HepG2 (cell line): ENCODE results near the gene RAE1. TPM values are rescaled to one million over a fixed set of nuclear protein-coding genes. Genes with fewer than 3 reads are reported as not detected.

ENCODE experiments used
- AHR ChIP-seq: IDR thresholded peaks from 2 replicates; pipeline ENCODE4 v1.6.1; 2018; ENCODE audit warnings: missing genetic modification reagents, missing compliant biosample characterization
- ATAD3A ChIP-seq: sonication (generic); formaldehyde crosslinking; IDR thresholded peaks from 2 replicates; pipeline ENCODE4 v1.4.0; 2020; ENCODE audit warnings: missing genetic modification reagents
- CSRNP1 ChIP-seq: sonication (generic); formaldehyde crosslinking; IDR thresholded peaks from 2 replicates; pipeline ENCODE4 v1.8.1; 2023; ENCODE audit warnings: mild to moderate bottlenecking, missing genetic modification reagents
- EP300 ChIP-seq, 3 experiments: sonication (generic) in 1 of 3; formaldehyde crosslinking in 1 of 3; IDR thresholded peaks; 2 replicates each; pipeline versions ENCODE4 v1.5.1 to v1.6.1; 2011 to 2020; ENCODE audit warnings: low read depth in 2 of 3, low read length in 2 of 3, borderline replicate concordance in 1 of 3, improper control_type of control experiment in 1 of 3, mild to moderate bottlenecking in 1 of 3, missing genetic modification reagents in 1 of 3, moderate library complexity in 1 of 3
- GLMP ChIP-seq: sonication (generic); formaldehyde crosslinking; IDR thresholded peaks from 2 replicates; pipeline ENCODE4 v1.9.0; 2021; ENCODE audit warnings: missing genetic modification reagents, mild to moderate bottlenecking, borderline replicate concordance
- IKZF1 ChIP-seq: fragments of 450-650 bp; IDR thresholded peaks from 2 replicates; pipeline ENCODE4 v1.7.1; 2016
- IRF9 ChIP-seq: sonication (generic); formaldehyde crosslinking; IDR thresholded peaks from 2 replicates; pipeline ENCODE4 v1.8.0; 2022; ENCODE audit warnings: missing genetic modification reagents, mild to moderate bottlenecking, borderline replicate concordance
- KAT2B ChIP-seq: fragments of 150-350 bp; IDR thresholded peaks from 2 replicates; pipeline ENCODE4 v1.6.1; 2014; ENCODE audit warnings: low read depth, low read length, borderline replicate concordance
- MED13 ChIP-seq: sonication (generic); formaldehyde crosslinking; IDR thresholded peaks from 2 replicates; pipeline ENCODE4 v1.5.0; 2020; ENCODE audit warnings: missing genetic modification reagents
- MLLT10 ChIP-seq: sonication (generic); formaldehyde crosslinking; IDR thresholded peaks from 2 replicates; pipeline ENCODE4 v1.4.0; 2020; ENCODE audit warnings: missing genetic modification reagents
- PAWR ChIP-seq: sonication (generic); formaldehyde crosslinking; IDR thresholded peaks from 2 replicates; pipeline ENCODE4 v1.4.0; 2020; ENCODE audit warnings: missing genetic modification reagents, mild to moderate bottlenecking, borderline replicate concordance
- RAD51 ChIP-seq: fragments of 450-650 bp; IDR thresholded peaks from 2 replicates; pipeline ENCODE4 v1.6.1; 2016; ENCODE audit warnings: borderline replicate concordance
- RFX5 ChIP-seq: IDR thresholded peaks from 2 replicates; pipeline ENCODE4 v1.6.1; 2011; ENCODE audit warnings: low read depth, low read length, improper control_type of control experiment
- SALL1 ChIP-seq: sonication (generic); formaldehyde crosslinking; IDR thresholded peaks from 2 replicates; pipeline ENCODE4 v1.8.0; 2022; ENCODE audit warnings: mild to moderate bottlenecking, missing genetic modification reagents
- SATB2 ChIP-seq: sonication (generic); formaldehyde crosslinking; IDR thresholded peaks from 2 replicates; pipeline ENCODE4 v1.5.0; 2020; ENCODE audit warnings: missing genetic modification reagents
- ZNF17 ChIP-seq: sonication (generic); formaldehyde crosslinking; IDR thresholded peaks from 2 replicates; pipeline ENCODE4 v1.5.0; 2020; ENCODE audit warnings: mild to moderate bottlenecking, missing genetic modification reagents
- ZNF207 ChIP-seq: fragments of 450-650 bp; IDR thresholded peaks from 2 replicates; pipeline ENCODE4 v1.6.1; 2016; ENCODE audit warnings: antibody characterized with exemption, borderline replicate concordance
- ZNF430 ChIP-seq: sonication (generic); formaldehyde crosslinking; IDR thresholded peaks from 2 replicates; pipeline ENCODE4 v1.9.0; 2021; ENCODE audit warnings: mild to moderate bottlenecking, missing genetic modification reagents
- polyA plus RNA-seq, 8 experiments: library from polyadenylated mRNA; depleted of rRNA in 3 of 8; stranded (reverse) in 7 of 8; unstranded in 1 of 8; fragments of >200 nt; fragmentation: Illumina TruSeq in 4 of 8; extraction: Trizol in 4 of 8; gene quantifications; 2 replicates each; pipeline versions ENCODE4 v1.2.1 to v1.2.3, GENCODE V29; 2011 to 2016; ENCODE audit warnings: low read depth in 4 of 8, missing spikeins in 1 of 8, mixed read lengths in 1 of 8; ENCODE audit not compliant: insufficient read depth in 1 of 8
- total RNA-seq, 5 experiments: library from RNA; depleted of rRNA; stranded (reverse); fragments of >200 nt; fragmentation: Illumina TruSeq; extraction: Trizol; gene quantifications; 2 replicates each; pipeline ENCODE4 v1.2.3, GENCODE V29; 2016; ENCODE audit warnings: low read depth in 1 of 5
- TF ChIP-seq, protein P1 (sequence below): IDR thresholded peaks from 2 replicates; pipeline ENCODE4 v1.6.1; 2016; ENCODE audit warnings: control low read depth
- TF ChIP-seq, protein P2 (sequence below): fragments of 450-650 bp; IDR thresholded peaks from 2 replicates; pipeline ENCODE4 v1.6.1; 2016
- TF ChIP-seq, protein P3 (sequence below): sonication (generic); formaldehyde crosslinking; IDR thresholded peaks from 2 replicates; pipeline ENCODE4 v1.5.0; 2020; ENCODE audit warnings: mild to moderate bottlenecking, missing genetic modification reagents

RAE1 gene
- total and polyA plus RNA-seq, 2 of the 13 experiments (the other 11 are each of a cell fraction or from before 2014, with no cell fraction given): 36.1 to 72.9 TPM

DNA sequence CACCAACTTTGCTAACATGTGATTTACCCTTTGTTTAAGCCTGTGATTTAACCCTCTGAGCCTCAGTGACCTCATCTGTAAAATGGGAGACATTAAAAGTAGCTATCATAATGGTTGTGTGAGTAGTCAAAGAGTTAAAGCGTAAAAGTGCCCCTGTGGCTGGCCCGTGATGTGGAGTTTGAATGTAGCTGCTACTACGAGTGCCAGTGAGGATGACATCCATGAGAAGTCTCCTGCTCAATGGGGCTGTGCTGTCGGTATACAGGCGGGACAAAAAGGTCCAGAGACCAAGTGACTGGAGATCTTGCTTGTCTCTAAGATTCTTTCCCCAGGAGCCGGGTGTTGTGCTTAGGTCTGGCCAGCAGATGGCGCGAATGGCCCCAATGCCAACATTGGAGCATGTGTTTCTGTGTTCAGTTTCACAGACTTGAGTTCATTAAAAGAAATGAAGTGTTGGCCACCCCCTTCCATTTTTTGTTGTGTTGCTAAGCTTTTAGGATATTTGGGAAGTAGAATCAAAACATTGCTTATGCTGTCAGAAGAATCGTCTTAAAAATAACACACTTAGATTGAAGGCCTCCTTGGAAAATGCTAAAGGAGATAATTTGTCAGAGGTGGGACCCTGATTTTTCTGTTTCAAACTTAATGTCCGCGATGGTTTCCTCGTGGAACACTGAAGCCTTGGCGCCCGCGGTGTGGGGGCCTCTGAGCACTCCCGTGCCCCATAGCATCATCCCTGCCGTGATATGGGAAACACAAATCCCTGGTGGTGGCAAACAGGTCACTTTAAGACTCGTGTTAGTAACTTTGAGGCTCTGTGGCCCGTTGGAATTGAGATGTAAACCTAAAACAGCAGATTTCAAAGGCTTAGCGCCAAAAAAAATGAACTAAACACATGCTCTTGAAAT lies 30.8 kb downstream of the RAE1 start (continued):
- no peak for TF ChIP-seq ZNF17 (CRISPR knock-in tag)
- TF ChIP-seq MLLT10 (CRISPR knock-in tag): no peak
- no peak for TF ChIP-seq ZNF430
- TF ChIP-seq KAT2B: no peak
- no peak for TF ChIP-seq RFX5
- no peak for TF ChIP-seq CSRNP1 (CRISPR knock-in tag)
- no peak for TF ChIP-seq PAWR (CRISPR knock-in tag)
- TF ChIP-seq EP300 (IDR thresholded peaks at IDR 0.05; ENCODE audit: low read depth in 2 of 2, low read length in 2 of 2): no peak
- no peak for TF ChIP-seq EP300 (CRISPR knock-in tag; IDR thresholded peaks at IDR 0.05; ENCODE audit: borderline replicate concordance)
- TF ChIP-seq RAD51: no peak
- peak; percentile 32; the same call in 1 of the 2 replicates for TF ChIP-seq SALL1 (CRISPR knock-in tag)
- TF ChIP-seq ZNF207: no peak
- no peak for TF ChIP-seq IKZF1
- no peak for TF ChIP-seq MED13 (CRISPR knock-in tag)
- TF ChIP-seq AHR (CRISPR knock-in tag): 0 out of 2 replicates have a peak, but pooled peaks have one; percentile 60
- no peak for TF ChIP-seq ATAD3A (CRISPR knock-in tag)
- TF ChIP-seq SATB2 (CRISPR knock-in tag): no peak
- TF ChIP-seq, protein P1, sequence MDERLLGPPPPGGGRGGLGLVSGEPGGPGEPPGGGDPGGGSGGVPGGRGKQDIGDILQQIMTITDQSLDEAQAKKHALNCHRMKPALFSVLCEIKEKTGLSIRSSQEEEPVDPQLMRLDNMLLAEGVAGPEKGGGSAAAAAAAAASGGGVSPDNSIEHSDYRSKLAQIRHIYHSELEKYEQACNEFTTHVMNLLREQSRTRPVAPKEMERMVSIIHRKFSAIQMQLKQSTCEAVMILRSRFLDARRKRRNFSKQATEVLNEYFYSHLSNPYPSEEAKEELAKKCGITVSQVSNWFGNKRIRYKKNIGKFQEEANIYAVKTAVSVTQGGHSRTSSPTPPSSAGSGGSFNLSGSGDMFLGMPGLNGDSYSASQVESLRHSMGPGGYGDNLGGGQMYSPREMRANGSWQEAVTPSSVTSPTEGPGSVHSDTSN: no peak
- no peak for TF ChIP-seq IRF9 (CRISPR knock-in tag)
- TF ChIP-seq GLMP (CRISPR knock-in tag): no peak
- TF ChIP-seq, protein P2, sequence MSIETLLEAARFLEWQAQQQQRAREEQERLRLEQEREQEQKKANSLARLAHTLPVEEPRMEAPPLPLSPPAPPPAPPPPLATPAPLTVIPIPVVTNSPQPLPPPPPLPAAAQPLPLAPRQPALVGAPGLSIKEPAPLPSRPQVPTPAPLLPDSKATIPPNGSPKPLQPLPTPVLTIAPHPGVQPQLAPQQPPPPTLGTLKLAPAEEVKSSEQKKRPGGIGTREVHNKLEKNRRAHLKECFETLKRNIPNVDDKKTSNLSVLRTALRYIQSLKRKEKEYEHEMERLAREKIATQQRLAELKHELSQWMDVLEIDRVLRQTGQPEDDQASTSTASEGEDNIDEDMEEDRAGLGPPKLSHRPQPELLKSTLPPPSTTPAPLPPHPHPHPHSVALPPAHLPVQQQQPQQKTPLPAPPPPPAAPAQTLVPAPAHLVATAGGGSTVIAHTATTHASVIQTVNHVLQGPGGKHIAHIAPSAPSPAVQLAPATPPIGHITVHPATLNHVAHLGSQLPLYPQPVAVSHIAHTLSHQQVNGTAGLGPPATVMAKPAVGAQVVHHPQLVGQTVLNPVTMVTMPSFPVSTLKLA: no peak
- TF ChIP-seq, protein P3, sequence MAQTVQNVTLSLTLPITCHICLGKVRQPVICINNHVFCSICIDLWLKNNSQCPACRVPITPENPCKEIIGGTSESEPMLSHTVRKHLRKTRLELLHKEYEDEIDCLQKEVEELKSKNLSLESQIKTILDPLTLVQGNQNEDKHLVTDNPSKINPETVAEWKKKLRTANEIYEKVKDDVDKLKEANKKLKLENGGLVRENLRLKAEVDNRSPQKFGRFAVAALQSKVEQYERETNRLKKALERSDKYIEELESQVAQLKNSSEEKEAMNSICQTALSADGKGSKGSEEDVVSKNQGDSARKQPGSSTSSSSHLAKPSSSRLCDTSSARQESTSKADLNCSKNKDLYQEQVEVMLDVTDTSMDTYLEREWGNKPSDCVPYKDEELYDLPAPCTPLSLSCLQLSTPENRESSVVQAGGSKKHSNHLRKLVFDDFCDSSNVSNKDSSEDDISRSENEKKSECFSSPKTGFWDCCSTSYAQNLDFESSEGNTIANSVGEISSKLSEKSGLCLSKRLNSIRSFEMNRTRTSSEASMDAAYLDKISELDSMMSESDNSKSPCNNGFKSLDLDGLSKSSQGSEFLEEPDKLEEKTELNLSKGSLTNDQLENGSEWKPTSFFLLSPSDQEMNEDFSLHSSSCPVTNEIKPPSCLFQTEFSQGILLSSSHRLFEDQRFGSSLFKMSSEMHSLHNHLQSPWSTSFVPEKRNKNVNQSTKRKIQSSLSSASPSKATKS (CRISPR knock-in tag): no peak
